ENCODE results near the gene CLEC16A. TPM values are rescaled to one million over a fixed set of nuclear protein-coding genes. Genes with fewer than 3 reads are reported as not detected.

The CLEC16A gene
- total and polyA plus RNA-seq, 8 donors = 8.1 to 17.2 (median 10.7) TPM

- peaks cover 4 to 34% (median 12%) of the 10 kb centered on the region in 3 donors for H3K4me1 ChIP-seq
- TF ChIP-seq CTCF (IDR thresholded peaks at IDR 0.05) = no peak
- no peak for DNase-seq
- no peaks in the 10 kb centered on the region for H3K27me3 ChIP-seq
- intact Hi-C loops (cut with DNase I) = no loop called here
- no peak overlapping the region for H3K4me3 ChIP-seq
- FAIRE-seq = no peak
- ATAC-seq = no peak
- no peaks in the 10 kb centered on the region for H3K36me3 ChIP-seq
- no peaks in the 10 kb centered on the region for H3K9me3 ChIP-seq
- 94% methylated on average over 11 of the region's 11 CpGs for WGBS, 2 donors
- H3K27ac ChIP-seq = no peak overlapping the region
These were observed 12.3 kb upstream of the CLEC16A start for GRCh38 chr16:10931977-10932632.

GRCh38 chr16:10932959-10933710 is 11.2 kb upstream of the CLEC16A start:
- no peaks in the 10 kb centered on the region for H3K36me3 ChIP-seq
- no peak for TF ChIP-seq CTCF (IDR thresholded peaks at IDR 0.05)
- no peak for ATAC-seq
- intact Hi-C loops (cut with DNase I) = no loop called here
- no peaks in the 10 kb centered on the region for H3K9me3 ChIP-seq
- H3K27me3 ChIP-seq = no peaks in the 10 kb centered on the region
- H3K4me3 ChIP-seq = no peak overlapping the region
- peaks cover 10 to 44% (median 23%) of the 10 kb centered on the region in 3 donors for H3K4me1 ChIP-seq
- no peak for FAIRE-seq
- DNase-seq = no peak
- WGBS, 2 donors = 88 to 91% methylated on average over 11 of the region's 11 CpGs
- H3K27ac ChIP-seq = no peak overlapping the region

GRCh38 chr16:10933865-10934264 is 10.5 kb upstream of the CLEC16A start:
- no peak for ATAC-seq
- Histone ChIP-seq H3K4me1 (peaks cover 15 to 52% (median 29%) of the 10 kb centered on the region in 3 donors), H3K27ac (no peak overlapping the region), H3K36me3 (no peaks in the 10 kb centered on the region), H3K9me3 (no peaks in the 10 kb centered on the region), H3K27me3 (no peaks in the 10 kb centered on the region), H3K4me3 (no peak overlapping the region)
- intact Hi-C loops (cut with DNase I) = no loop called here
- WGBS, 2 donors = 87% methylated on average over 8 of the region's 8 CpGs
- TF ChIP-seq CTCF (IDR thresholded peaks at IDR 0.05) = no peak
- FAIRE-seq = no peak
- DNase-seq = no peak

- Histone ChIP-seq H3K4me1 (peaks cover 21 to 55% (median 35%) of the 10 kb centered on the region in 3 donors), H3K27ac (no peak overlapping the region), H3K9me3 (no peaks in the 10 kb centered on the region), H3K36me3 (no peaks in the 10 kb centered on the region), H3K4me3 (no peak overlapping the region), H3K27me3 (no peaks in the 10 kb centered on the region)
- ATAC-seq (no peak), DNase-seq (no peak), FAIRE-seq (no peak)
- 96% methylated on average over 13 of the region's 13 CpGs for WGBS, 2 donors
- intact Hi-C loops (cut with DNase I) = no loop called here
- no peak for TF ChIP-seq CTCF (IDR thresholded peaks at IDR 0.05)
These were observed 9.8 kb upstream of the CLEC16A start for GRCh38 chr16:10934325-10935107.
